ENCODE data around the gene UNC5CL.

- no peak for TF ChIP-seq CTCF (IDR thresholded peaks at IDR 0.05)
- TF ChIP-seq POLR2A (IDR thresholded peaks at IDR 0.05): no peak
Observed at GRCh38 chr6:40986921-40987819, 51.9 kb downstream of the UNC5CL start.
